ENCODE data around the gene ARPC1A. TPM values are rescaled to one million over a fixed set of nuclear protein-coding genes. Genes with fewer than 3 reads are reported as not detected.

The ARPC1A gene
- total RNA-seq, 6 experiments from 2014 or later: 261 to 285 (median 281) TPM

DNA sequence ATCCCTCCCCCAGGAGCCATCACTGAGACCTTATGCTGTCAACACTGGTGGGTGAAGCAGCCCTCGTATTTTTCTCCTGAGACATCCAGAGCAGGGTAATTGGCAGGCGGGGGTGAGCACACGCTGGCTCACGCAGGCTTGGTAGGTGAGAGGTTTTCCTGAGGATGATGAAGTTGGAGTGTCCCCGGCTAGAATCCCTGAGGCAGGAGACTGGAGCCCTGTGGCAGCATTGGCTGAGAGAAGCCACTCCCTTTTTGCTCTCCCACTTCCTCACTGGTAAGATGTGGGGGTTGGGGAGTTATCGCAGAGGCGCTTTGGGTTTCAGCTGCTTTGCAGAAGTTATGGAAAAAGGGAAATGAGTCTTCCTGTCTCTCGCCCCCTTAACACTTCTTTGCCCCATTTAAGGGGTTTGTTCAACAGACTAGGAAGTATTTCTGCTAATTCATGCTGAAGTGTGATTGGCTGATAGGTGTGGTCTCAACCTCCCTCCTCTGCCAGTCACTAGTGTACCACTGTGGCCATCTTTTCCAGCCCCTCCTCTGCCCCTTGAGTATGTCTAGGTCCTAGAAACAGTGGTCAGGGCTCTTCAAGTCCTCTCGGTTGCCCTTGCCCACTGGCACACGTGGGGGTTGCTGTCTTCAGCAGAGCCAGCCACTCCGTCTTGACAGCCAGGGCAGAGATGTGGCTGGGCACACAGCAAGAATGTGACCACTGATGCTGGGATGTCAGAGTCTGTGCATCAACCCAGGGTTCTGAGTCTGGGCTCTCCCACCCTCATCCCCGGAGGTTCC lies 54.5 kb downstream of the ARPC1A start:
- DNase-seq: peak; percentile 27
- no peak for TF ChIP-seq CTCF (IDR thresholded peaks at IDR 0.05)
- Mint-ChIP-seq H3K27ac (peak overlapping the region; percentile 95), H3K27me3 (ENCODE audit: insufficient read depth) (no peaks in the 10 kb centered on the region; the same call in 1 of the 2 replicates), H3K4me1 (ENCODE audit: low read depth) (peaks cover 32% of the 10 kb centered on the region), H3K9me3 (no peaks in the 10 kb centered on the region), H3K4me3 (peak overlapping the region; percentile 66), H3K36me3 (ENCODE audit: low read depth) (peaks cover 13% of the 10 kb centered on the region; the same call in 1 of the 2 replicates)

DNA sequence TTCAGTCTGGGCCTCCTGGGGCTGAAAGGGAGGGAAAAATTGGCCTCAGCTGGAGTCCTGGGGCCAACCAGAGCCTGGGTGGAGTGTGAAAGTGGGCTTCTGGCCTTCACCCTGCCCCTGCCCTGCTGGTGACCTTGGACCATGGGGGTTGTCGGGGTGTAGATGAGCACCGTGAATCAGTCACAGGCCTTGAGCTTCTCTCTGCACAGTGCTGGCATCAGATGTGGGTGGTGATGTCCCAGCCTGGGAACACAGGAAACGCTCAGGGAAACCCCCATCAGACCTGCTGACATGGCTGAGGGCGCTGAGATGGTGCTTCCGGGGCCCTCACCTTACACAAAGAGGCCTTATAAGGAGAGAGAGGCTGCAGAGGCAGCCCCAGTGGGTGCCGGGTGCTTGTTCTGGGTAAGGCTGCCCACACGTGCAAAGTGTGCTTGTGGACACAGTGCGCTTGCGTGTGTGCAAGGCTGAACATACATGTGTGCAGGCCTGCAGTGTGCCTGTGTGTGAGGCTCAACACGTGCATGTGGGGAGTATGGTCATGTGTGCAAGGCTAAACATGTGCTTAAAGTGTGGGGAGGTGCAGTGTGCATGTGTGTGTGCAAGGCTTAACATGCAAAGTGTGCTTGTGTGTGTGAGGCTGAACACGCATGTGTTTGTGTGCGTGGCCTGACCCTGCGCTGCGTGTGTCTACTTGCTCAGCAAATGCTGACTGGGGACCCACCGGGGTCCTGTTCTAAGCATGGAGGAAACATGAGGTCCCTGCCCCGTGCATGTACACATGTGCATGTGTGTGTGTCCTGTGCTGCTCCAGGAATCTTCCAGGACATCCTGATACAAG lies 55.3 kb downstream of the ARPC1A start:
- DNase-seq: no peak
- H3K4me3 Mint-ChIP-seq: no peak overlapping the region; the same call in 1 of the 2 replicates
- H3K4me1 Mint-ChIP-seq (ENCODE audit: low read depth): peaks cover 32% of the 10 kb centered on the region

GRCh38 chr7:99381664-99382075 lies 56.0 kb downstream of the ARPC1A start:
- Mint-ChIP-seq H3K4me1 (ENCODE audit: low read depth) (peaks cover 32% of the 10 kb centered on the region), H3K9me3 (no peaks in the 10 kb centered on the region), H3K36me3 (ENCODE audit: low read depth) (peaks cover 13% of the 10 kb centered on the region; the same call in 1 of the 2 replicates), H3K4me3 (no peak overlapping the region), H3K27me3 (ENCODE audit: insufficient read depth) (no peaks in the 10 kb centered on the region; the same call in 1 of the 2 replicates), H3K27ac (no peak overlapping the region; the same call in 1 of the 2 replicates)
- DNase-seq: no peak
- TF ChIP-seq CTCF (IDR thresholded peaks at IDR 0.05): no peak

More for the DNA sequence above, 55.3 kb downstream of the ARPC1A start:
- no peak for TF ChIP-seq CTCF (IDR thresholded peaks at IDR 0.05)
- H3K27me3 Mint-ChIP-seq (ENCODE audit: insufficient read depth): no peaks in the 10 kb centered on the region; the same call in 1 of the 2 replicates
- no peaks in the 10 kb centered on the region for H3K9me3 Mint-ChIP-seq
- peaks cover 13% of the 10 kb centered on the region; the same call in 1 of the 2 replicates for H3K36me3 Mint-ChIP-seq (ENCODE audit: low read depth)
- peak overlapping the region; percentile 95 for H3K27ac Mint-ChIP-seq

DNA sequence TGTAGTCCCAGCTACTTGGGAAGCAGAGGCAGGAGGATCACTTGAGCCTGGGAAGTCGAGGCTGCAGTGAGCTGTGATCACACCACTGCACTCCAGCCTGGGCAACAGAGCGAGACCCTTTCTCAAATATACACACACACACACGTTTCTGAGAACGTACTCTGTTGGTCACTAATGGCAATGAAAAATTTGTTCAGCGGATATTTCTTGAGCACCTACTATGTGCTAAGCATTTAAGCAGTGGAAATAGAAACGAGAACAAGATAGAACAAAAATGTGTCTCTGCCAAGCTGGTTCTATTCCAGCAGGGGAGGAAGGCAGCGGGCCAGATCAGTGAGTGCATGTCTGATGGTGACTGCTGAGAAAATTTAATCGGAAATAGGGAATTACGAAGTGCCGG lies 57.5 kb downstream of the ARPC1A start:
- DNase-seq: no peak
- peaks cover 5% of the 10 kb centered on the region for H3K27me3 Mint-ChIP-seq (ENCODE audit: insufficient read depth)
- peaks cover 32% of the 10 kb centered on the region for H3K4me1 Mint-ChIP-seq (ENCODE audit: low read depth)
- no peaks in the 10 kb centered on the region for H3K9me3 Mint-ChIP-seq
- peaks cover 17% of the 10 kb centered on the region; the same call in 1 of the 2 replicates for H3K36me3 Mint-ChIP-seq (ENCODE audit: low read depth)
- H3K4me3 Mint-ChIP-seq: no peak overlapping the region
- TF ChIP-seq CTCF (IDR thresholded peaks at IDR 0.05): no peak
- H3K27ac Mint-ChIP-seq: no peak overlapping the region

DNA sequence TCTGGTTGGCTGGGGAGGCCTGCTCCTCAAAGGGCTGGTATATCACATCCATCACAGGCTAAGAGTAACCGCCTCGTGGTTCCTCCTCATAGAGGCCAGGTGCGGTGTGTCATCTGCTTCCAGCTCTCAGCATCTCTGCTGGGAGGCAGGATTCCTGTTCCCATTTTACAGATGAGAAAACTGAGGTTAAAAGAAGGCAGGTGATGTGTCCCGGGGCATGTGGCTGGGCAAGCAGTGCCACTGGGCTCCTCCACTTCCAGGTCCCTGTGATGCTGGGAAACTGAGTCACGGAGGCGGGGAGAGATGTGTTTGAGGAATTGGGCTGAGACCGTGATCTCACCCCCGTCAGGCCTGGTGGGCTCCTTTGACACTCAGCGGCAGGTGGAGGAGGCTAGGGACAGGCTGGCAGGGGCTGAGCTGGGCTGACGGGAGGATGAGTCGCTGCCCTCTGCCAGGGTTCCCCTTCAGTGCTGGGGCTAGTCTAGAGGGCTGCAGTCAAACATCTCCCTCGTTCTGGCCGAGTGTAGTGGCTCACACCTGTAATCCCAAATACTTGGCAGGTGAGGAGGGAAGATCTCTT lies 58.2 kb downstream of the ARPC1A start:
- no peak for DNase-seq
- no peak overlapping the region for H3K27ac Mint-ChIP-seq
- H3K9me3 Mint-ChIP-seq: no peaks in the 10 kb centered on the region
- TF ChIP-seq CTCF (IDR thresholded peaks at IDR 0.05): no peak
- peaks cover 5% of the 10 kb centered on the region for H3K27me3 Mint-ChIP-seq (ENCODE audit: insufficient read depth)
- H3K4me3 Mint-ChIP-seq: no peak overlapping the region
- peaks cover 20% of the 10 kb centered on the region; the same call in 1 of the 2 replicates for H3K36me3 Mint-ChIP-seq (ENCODE audit: low read depth)
- peaks cover 30% of the 10 kb centered on the region for H3K4me1 Mint-ChIP-seq (ENCODE audit: low read depth)

Measured in HFFc6 (cell line).